PC-3 (cell line): ENCODE data around the gene TRPV2.

Source experiments
- CTCF ChIP-seq: fragments of 300-600 bp; sonication (generic); conservative IDR thresholded peaks from 2 replicates; pipeline ENCODE4 v1.5.1; 2017; ENCODE audit warnings: antibody characterized with exemption, low read depth, mild to moderate bottlenecking, low read length
- EZH2 ChIP-seq: fragments of 300-600 bp; sonication (generic); IDR thresholded peaks from one replicate; pipeline ENCODE4 v1.6.1; 2017; ENCODE audit warnings: antibody characterized with exemption, mild to moderate bottlenecking, low read length; ENCODE audit not compliant: unreplicated experiment

DNA sequence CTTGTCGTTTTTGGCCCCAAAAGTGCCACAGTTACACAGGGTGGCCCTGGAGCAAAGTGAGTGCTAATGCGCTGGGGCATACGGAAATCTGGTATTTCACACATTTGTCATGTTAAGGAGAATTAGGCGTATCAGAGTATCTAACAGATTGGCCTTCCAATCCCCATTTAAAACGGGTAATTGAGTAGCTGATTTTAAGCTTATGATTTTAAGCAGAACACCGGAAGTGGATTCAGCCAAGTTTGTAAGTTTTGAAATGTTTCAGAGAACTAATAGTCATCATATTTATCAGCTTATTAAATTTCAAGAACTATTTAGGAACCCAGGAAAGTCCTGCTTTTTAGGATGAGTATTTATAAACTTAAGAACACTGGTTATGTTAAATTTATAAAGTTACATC is 57.2 kb downstream of the TRPV2 start:
- no peak for TF ChIP-seq CTCF
- no peak for TF ChIP-seq EZH2
